Neuronal stem cell (in vitro differentiated cells): ENCODE results near the gene NDUFB6.

ENCODE experiments used
- DNase-seq: peaks from one replicate; pipeline ENCODE4 v3.0.0-alpha.2; 2013; ENCODE audit warnings: low spot score
- H2AFZ ChIP-seq: one replicate; pipeline ENCODE4 v1.6.1; 2013; ENCODE audit warnings: mild to moderate bottlenecking, low read length, inconsistent platforms
- H2AK5ac ChIP-seq: 2 replicates; pipeline ENCODE4 v1.6.1; 2013; ENCODE audit warnings: low read depth, mild to moderate bottlenecking, inconsistent platforms, low read length, moderate library complexity, mixed read lengths
- H2BK120ac ChIP-seq: 2 replicates; pipeline ENCODE4 v1.6.1; 2013; ENCODE audit warnings: low read depth, mild to moderate bottlenecking, inconsistent platforms, low read length, moderate library complexity, mixed read lengths
- H2BK12ac ChIP-seq: one replicate; pipeline ENCODE4 v1.6.1; 2013; ENCODE audit warnings: low read length, inconsistent platforms
- H2BK15ac ChIP-seq: 2 replicates; pipeline ENCODE4 v1.6.1; 2013; ENCODE audit warnings: mild to moderate bottlenecking, low read length, inconsistent platforms, mixed read lengths
- H2BK5ac ChIP-seq: one replicate; pipeline ENCODE4 v1.6.1; 2013; ENCODE audit warnings: inconsistent platforms, mild to moderate bottlenecking, low read length, moderate library complexity
- H3K14ac ChIP-seq: one replicate; pipeline ENCODE4 v1.6.1; 2013; ENCODE audit warnings: low read length, inconsistent platforms
- H3K18ac ChIP-seq: 2 replicates; pipeline ENCODE4 v1.6.1; 2013; ENCODE audit warnings: low read length, inconsistent platforms
- H3K23ac ChIP-seq: 2 replicates; pipeline ENCODE4 v1.6.1; 2013; ENCODE audit warnings: low read depth, mild to moderate bottlenecking, mixed read lengths, low read length, inconsistent platforms; ENCODE audit not compliant: poor library complexity
- H3K27ac ChIP-seq: replicated peaks from 3 replicates; pipeline ENCODE4 v1.5.1; 2013; ENCODE audit warnings: low read length, inconsistent platforms
- H3K27me3 ChIP-seq, 3 experiments: 2 replicates each; pipeline ENCODE4 v1.6.1; 2013; ENCODE audit warnings: low read length in 3 of 3, mild to moderate bottlenecking in 2 of 3, inconsistent platforms in 1 of 3, low read depth in 1 of 3, mixed read lengths in 1 of 3, moderate library complexity in 1 of 3; ENCODE audit not compliant: control insufficient read depth in 3 of 3, insufficient read depth in 3 of 3
- H3K36me3 ChIP-seq, 2 donors: replicated peaks in 1 of 2; 2 replicates each; pipeline ENCODE4 v1.6.1; 2013; ENCODE audit warnings: low read length in 2 of 2; ENCODE audit not compliant: control insufficient read depth in 2 of 2, insufficient read depth in 2 of 2
- H3K4ac ChIP-seq: 2 replicates; pipeline ENCODE4 v1.6.1; 2013; ENCODE audit warnings: inconsistent platforms, mild to moderate bottlenecking, low read length, moderate library complexity
- H3K4me1 ChIP-seq, 2 donors: 1 replicate in 1 of 2; 2 replicates in 1 of 2; pipeline ENCODE4 v1.6.1; 2013; ENCODE audit warnings: low read length in 2 of 2, low read depth in 1 of 2; ENCODE audit not compliant: control insufficient read depth in 2 of 2, insufficient read depth in 1 of 2
- H3K4me2 ChIP-seq: one replicate; pipeline ENCODE4 v1.6.1; 2013; ENCODE audit warnings: mild to moderate bottlenecking, low read length, inconsistent platforms; ENCODE audit not compliant: insufficient read depth, poor library complexity, severe bottlenecking
- H3K4me3 ChIP-seq, 2 donors: 2 replicates each; pipeline ENCODE4 v1.5.1; 2013; ENCODE audit warnings: low read length in 2 of 2, mild to moderate bottlenecking in 2 of 2, inconsistent platforms in 1 of 2, moderate library complexity in 1 of 2
- H3K79me1 ChIP-seq: one replicate; pipeline ENCODE4 v1.6.1; 2013; ENCODE audit warnings: low read depth, mild to moderate bottlenecking, inconsistent platforms, low read length, moderate library complexity
- H3K9ac ChIP-seq: one replicate; pipeline ENCODE4 v1.6.1; 2013; ENCODE audit warnings: mild to moderate bottlenecking, low read depth, low read length, inconsistent platforms; ENCODE audit not compliant: poor library complexity
- H3K9me3 ChIP-seq, 2 donors: replicated peaks in 1 of 2; 2 replicates each; pipeline versions ENCODE3 to v1.6.1; 2013; ENCODE audit warnings: low read length in 2 of 2, mild to moderate bottlenecking in 2 of 2, inconsistent platforms in 1 of 2, low read depth in 1 of 2, mixed read lengths in 1 of 2, moderate library complexity in 1 of 2; ENCODE audit not compliant: control insufficient read depth in 2 of 2, insufficient read depth in 1 of 2
- H4K8ac ChIP-seq: one replicate; pipeline ENCODE4 v1.6.1; 2013; ENCODE audit warnings: low read depth, mild to moderate bottlenecking, inconsistent platforms, low read length, moderate library complexity
- H4K91ac ChIP-seq: one replicate; pipeline ENCODE4 v1.6.1; 2013; ENCODE audit warnings: low read length, low read depth, mild to moderate bottlenecking, inconsistent platforms; ENCODE audit not compliant: poor library complexity
- WGBS, 2 donors: extraction: QIAGEN DNeasy Blood & Tissue Kit; methylation state at CpG; one replicate each; pipeline ENCODE4 v1.1.7; 2013; ENCODE audit warnings: missing lambda C conversion rate in 2 of 2, mixed read lengths in 1 of 2; ENCODE audit not compliant: insufficient read length in 2 of 2, insufficient replicate concordance in 1 of 2; ENCODE audit errors: extremely low coverage in 2 of 2; 5-methylcytosine and 5-hydroxymethylcytosine counted together

NDUFB6 gene

GRCh38 chr9:32570262-32570661 lies 2.7 kb downstream of the NDUFB6 start:
- Histone ChIP-seq H4K8ac (no peak overlapping the region), H2BK12ac (no peak overlapping the region), H3K4me3 (no peak overlapping the region), H3K4me1 (peaks cover 0 to 3% of the 10 kb centered on the region in 2 donors), H4K91ac (no peak overlapping the region), H3K36me3 (peaks cover 15 to 51% of the 10 kb centered on the region in 2 donors), H3K27ac (no peak overlapping the region), H3K18ac (no peak overlapping the region), H2AFZ (no peak overlapping the region), H3K79me1 (peaks cover 5% of the 10 kb centered on the region), H2BK15ac (no peak overlapping the region), H2AK5ac (no peak overlapping the region), H3K23ac (no peak overlapping the region), H3K9me3 (no peaks in the 10 kb centered on the region), H3K27me3 (no peaks in the 10 kb centered on the region), H3K4ac (no peak overlapping the region), H2BK5ac (no peak overlapping the region), H3K14ac (no peak overlapping the region), H2BK120ac (no peak overlapping the region), H3K4me2 (no peak overlapping the region), H3K9ac (no peak overlapping the region)
- no CpG with 5 or more reads among the region's 4 CpGs for WGBS, 2 donors
- no peak for DNase-seq

GRCh38 chr9:32566770-32567169 lies 6.2 kb downstream of the NDUFB6 start:
- Histone ChIP-seq H3K79me1 (peaks cover 5% of the 10 kb centered on the region), H2BK12ac (no peak overlapping the region)

GRCh38 chr9:32565967-32566366 lies 7.0 kb downstream of the NDUFB6 start:
- no peak for DNase-seq
- Histone ChIP-seq H3K27me3 (no peaks in the 10 kb centered on the region), H3K4me1 (no peaks in the 10 kb centered on the region), H3K4me2 (no peak overlapping the region), H2BK12ac (no peak overlapping the region), H4K8ac (no peak overlapping the region), H2AFZ (no peak overlapping the region), H3K14ac (no peak overlapping the region), H3K79me1 (peaks cover 5% of the 10 kb centered on the region), H2BK120ac (no peak overlapping the region), H3K23ac (no peak overlapping the region), H3K4ac (no peak overlapping the region), H2BK15ac (no peak overlapping the region), H2BK5ac (no peak overlapping the region), H3K4me3 (no peak overlapping the region), H3K36me3 (peaks cover 18 to 61% of the 10 kb centered on the region in 2 donors), H4K91ac (no peak overlapping the region), H3K9me3 (no peaks in the 10 kb centered on the region), H3K18ac (no peak overlapping the region), H2AK5ac (no peak overlapping the region), H3K27ac (no peak overlapping the region), H3K9ac (no peak overlapping the region)
- no CpG with 5 or more reads among the region's 6 CpGs for WGBS, 2 donors

More at GRCh38 chr9:32566770-32567169, 6.2 kb downstream of the NDUFB6 start:
- Histone ChIP-seq H2BK5ac (no peak overlapping the region), H2BK120ac (no peak overlapping the region), H3K18ac (no peak overlapping the region), H3K36me3 (peaks cover 18 to 65% of the 10 kb centered on the region in 2 donors), H2AFZ (no peak overlapping the region), H3K27ac (no peak overlapping the region), H3K4ac (no peak overlapping the region), H2BK15ac (no peak overlapping the region), H3K27me3 (no peaks in the 10 kb centered on the region), H3K23ac (peak overlapping the region; percentile 58), H3K4me2 (no peak overlapping the region), H3K14ac (no peak overlapping the region), H2AK5ac (no peak overlapping the region), H3K4me3 (no peak overlapping the region), H4K91ac (no peak overlapping the region), H3K9me3 (no peaks in the 10 kb centered on the region), H3K4me1 (no peaks in the 10 kb centered on the region), H4K8ac (no peak overlapping the region), H3K9ac (peak overlapping the region; percentile 44)
- WGBS, 2 donors = no CpG with 5 or more reads among the region's 26 CpGs
- DNase-seq = no peak

- Histone ChIP-seq H2AK5ac (no peak overlapping the region), H3K4me1 (no peaks in the 10 kb centered on the region), H3K27ac (no peak overlapping the region), H3K27me3 (no peaks in the 10 kb centered on the region), H4K91ac (no peak overlapping the region), H4K8ac (no peak overlapping the region), H3K23ac (no peak overlapping the region), H3K4me3 (no peak overlapping the region), H2BK15ac (no peak overlapping the region), H2AFZ (no peak overlapping the region), H3K9me3 (no peaks in the 10 kb centered on the region), H3K36me3 (peaks cover 0 to 9% of the 10 kb centered on the region in 2 donors), H2BK120ac (no peak overlapping the region), H2BK5ac (no peak overlapping the region), H3K14ac (no peak overlapping the region), H3K4ac (no peak overlapping the region), H3K4me2 (no peak overlapping the region), H2BK12ac (no peak overlapping the region), H3K79me1 (no peaks in the 10 kb centered on the region), H3K18ac (no peak overlapping the region), H3K9ac (no peak overlapping the region)
- DNase-seq = no peak
- WGBS, 2 donors = no CpG with 5 or more reads among the region's 3 CpGs
Measured at GRCh38 chr9:32558408-32558934, 14.5 kb downstream of the NDUFB6 start.
